GM12864 (cell line): ENCODE results near the gene SNX15.

Experiments used
- DNase-seq: peaks from one replicate; pipeline ENCODE4 v3.0.0-alpha.2; 2011; ENCODE audit warnings: low read depth
- H3K4me3 ChIP-seq: 2 replicates; pipeline ENCODE4 v1.5.1; 2011; ENCODE audit warnings: mild to moderate bottlenecking, low read depth, low read length, control low read depth
- TF ChIP-seq, protein P1 (sequence below): IDR thresholded peaks from 2 replicates; pipeline ENCODE4 v1.5.1; 2011; ENCODE audit warnings: low read depth, mild to moderate bottlenecking, moderate library complexity, low read length, control low read depth, inconsistent platforms; ENCODE audit errors: missing control alignments

SNX15 gene

GRCh38 chr11:65064847-65065240, 37.6 kb downstream of the SNX15 start:
- no peak for DNase-seq
- TF ChIP-seq, protein P1, sequence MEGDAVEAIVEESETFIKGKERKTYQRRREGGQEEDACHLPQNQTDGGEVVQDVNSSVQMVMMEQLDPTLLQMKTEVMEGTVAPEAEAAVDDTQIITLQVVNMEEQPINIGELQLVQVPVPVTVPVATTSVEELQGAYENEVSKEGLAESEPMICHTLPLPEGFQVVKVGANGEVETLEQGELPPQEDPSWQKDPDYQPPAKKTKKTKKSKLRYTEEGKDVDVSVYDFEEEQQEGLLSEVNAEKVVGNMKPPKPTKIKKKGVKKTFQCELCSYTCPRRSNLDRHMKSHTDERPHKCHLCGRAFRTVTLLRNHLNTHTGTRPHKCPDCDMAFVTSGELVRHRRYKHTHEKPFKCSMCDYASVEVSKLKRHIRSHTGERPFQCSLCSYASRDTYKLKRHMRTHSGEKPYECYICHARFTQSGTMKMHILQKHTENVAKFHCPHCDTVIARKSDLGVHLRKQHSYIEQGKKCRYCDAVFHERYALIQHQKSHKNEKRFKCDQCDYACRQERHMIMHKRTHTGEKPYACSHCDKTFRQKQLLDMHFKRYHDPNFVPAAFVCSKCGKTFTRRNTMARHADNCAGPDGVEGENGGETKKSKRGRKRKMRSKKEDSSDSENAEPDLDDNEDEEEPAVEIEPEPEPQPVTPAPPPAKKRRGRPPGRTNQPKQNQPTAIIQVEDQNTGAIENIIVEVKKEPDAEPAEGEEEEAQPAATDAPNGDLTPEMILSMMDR: no peak
- no peak overlapping the region for H3K4me3 ChIP-seq

DNA sequence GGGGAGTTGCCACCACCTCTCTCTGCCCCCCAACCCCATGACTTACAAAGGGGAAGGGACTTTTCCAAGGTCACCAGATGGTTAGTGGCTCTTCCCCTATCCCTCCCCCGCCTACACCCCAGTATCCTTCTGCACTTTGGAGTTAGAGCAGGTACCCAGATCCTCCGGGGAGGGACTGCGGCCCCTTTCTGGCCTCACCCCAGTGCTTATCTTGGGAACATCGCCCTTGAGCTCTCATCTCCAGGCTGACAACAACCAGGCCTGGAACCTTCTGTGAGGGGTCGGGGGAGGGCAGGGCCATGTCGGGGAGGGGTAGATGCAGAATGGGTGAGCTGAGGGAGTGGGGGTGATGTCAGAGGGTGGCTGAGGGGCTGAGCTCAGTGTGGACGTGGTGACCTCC, 38.6 kb downstream of the SNX15 start:
- H3K4me3 ChIP-seq: no peak overlapping the region
- DNase-seq: no peak
- TF ChIP-seq, protein P1: no peak

- TF ChIP-seq, protein P1: no peak
- H3K4me3 ChIP-seq: no peak overlapping the region
Measured at GRCh38 chr11:65066315-65066714, 39.1 kb downstream of the SNX15 start.

DNA sequence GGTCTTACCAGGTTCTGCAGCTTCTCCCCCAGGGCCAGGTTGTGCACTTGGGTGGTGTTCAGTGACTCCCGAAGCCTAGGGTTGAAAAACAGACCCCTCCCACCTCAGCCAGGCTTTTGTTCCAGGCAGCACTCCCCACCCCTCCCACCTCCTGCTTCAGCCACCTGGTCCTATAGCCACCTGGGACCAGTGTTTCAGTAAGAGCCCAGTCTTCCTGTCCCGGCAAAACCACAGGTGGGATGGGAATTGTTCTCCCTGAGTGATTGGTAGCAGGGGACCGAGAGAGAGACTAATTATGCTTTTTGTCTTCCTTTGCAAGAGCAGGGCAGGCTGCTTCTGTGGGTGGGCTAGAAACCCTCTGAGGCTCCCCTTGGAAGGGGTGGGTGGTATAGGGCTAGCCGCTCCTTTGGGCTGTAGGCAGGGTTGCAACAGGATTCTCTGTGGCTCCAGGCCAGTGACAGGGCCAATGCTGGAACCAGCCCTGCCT, 39.6 kb downstream of the SNX15 start:
- no peak for DNase-seq
- H3K4me3 ChIP-seq: no peak overlapping the region

More at GRCh38 chr11:65066315-65066714, 39.1 kb downstream of the SNX15 start:
- no peak for DNase-seq

GRCh38 chr11:65067446-65067845, 40.2 kb downstream of the SNX15 start:
- no peak for DNase-seq
- TF ChIP-seq, protein P1: no peak
- no peak overlapping the region for H3K4me3 ChIP-seq

More for the DNA sequence above, 39.6 kb downstream of the SNX15 start:
- TF ChIP-seq, protein P1: no peak

GRCh38 chr11:65069217-65069616, 42.0 kb downstream of the SNX15 start:
- no peak for DNase-seq
- no peak overlapping the region for H3K4me3 ChIP-seq
- TF ChIP-seq, protein P1: no peak

DNA sequence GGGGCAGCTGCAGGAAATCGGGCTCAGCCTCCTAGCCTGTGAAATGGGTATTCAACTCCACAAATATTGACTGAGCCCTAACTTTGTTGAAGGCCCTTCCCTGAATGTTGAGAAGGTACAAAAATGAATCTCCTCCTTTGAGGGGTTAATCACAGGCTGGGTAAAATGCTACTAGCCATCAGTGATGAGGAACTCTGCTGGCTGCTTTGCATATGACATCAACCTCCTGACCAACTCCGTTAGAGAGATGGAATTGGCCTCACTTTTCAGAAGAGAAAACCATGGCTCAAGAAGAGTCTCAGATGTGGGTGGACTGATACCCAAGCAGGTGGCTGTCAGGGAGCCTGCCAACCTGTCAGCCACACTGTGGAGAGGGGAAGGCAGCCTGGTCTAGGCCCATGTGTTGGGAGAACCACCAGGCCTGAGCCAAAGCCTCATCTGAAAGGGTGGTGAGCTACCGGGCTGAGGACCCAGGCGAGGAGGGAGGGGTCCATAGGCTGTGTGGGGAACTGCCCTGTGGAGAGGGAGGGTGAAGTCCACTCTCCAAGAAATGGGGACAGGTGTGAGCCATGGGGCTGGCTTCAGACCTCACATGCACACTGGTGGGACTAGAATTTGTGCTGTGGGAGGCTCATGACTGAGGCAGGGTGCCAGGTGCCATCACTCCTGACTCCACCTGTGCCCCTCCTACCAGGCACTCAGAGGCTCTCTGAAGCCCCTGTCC, 44.8 kb downstream of the SNX15 start:
- TF ChIP-seq, protein P1: no peak
- no peak for DNase-seq
- H3K4me3 ChIP-seq: no peak overlapping the region
